Measurements from ENCODE around the gene TERT.
"Not testable (repeated sequence)": the region's sequence is repeated elsewhere in the genome, so short reads cannot be mapped to it uniquely, and the experiment has no call there.

Gene TERT

GRCh38 chr5:1240496-1241260 is 54.2 kb downstream of the TERT start:
- no peak for DNase-seq (ENCODE audit: low read depth in 3 of 3)

GRCh38 chr5:1239505-1240251 is 55.2 kb downstream of the TERT start:
- no peak for DNase-seq (ENCODE audit: low read depth in 3 of 3)

- DNase-seq (ENCODE audit: low read depth in 3 of 3), result no peak
Measured at GRCh38 chr5:1235838-1236237, 59.0 kb downstream of the TERT start.

GRCh38 chr5:1235379-1235778 is 59.5 kb downstream of the TERT start:
- DNase-seq (ENCODE audit: low read depth in 3 of 3), result no peak

- DNase-seq (ENCODE audit: low read depth in 3 of 3), result no peak
Measured at GRCh38 chr5:1232780-1233179, 62.1 kb downstream of the TERT start.

GRCh38 chr5:1231354-1231905 is 63.4 kb downstream of the TERT start:
- no peak for DNase-seq (ENCODE audit: low read depth in 3 of 3)

GRCh38 chr5:1230551-1230950 is 64.3 kb downstream of the TERT start:
- DNase-seq (ENCODE audit: low read depth in 3 of 3), result no peak

- no peak for DNase-seq (ENCODE audit: low read depth in 3 of 3)
Measured at GRCh38 chr5:1229822-1230221, 65.0 kb downstream of the TERT start.

- DNase-seq (ENCODE audit: low read depth in 3 of 3), result not testable (repeated sequence)
Measured at GRCh38 chr5:1229023-1229422, 65.8 kb downstream of the TERT start.

GRCh38 chr5:1228120-1228519 is 66.7 kb downstream of the TERT start:
- DNase-seq (ENCODE audit: low read depth in 3 of 3), result no peak

GRCh38 chr5:1227667-1228066 is 67.2 kb downstream of the TERT start:
- no peak for DNase-seq (ENCODE audit: low read depth in 3 of 3)

- no peak for DNase-seq (ENCODE audit: low read depth in 3 of 3)
Measured at GRCh38 chr5:1226839-1227581, 67.9 kb downstream of the TERT start.

- no peak for DNase-seq (ENCODE audit: low read depth in 3 of 3)
Measured at GRCh38 chr5:1226231-1226630, 68.6 kb downstream of the TERT start.

- DNase-seq (ENCODE audit: low read depth in 3 of 3), result no peak
Measured at GRCh38 chr5:1225081-1225480, 69.8 kb downstream of the TERT start, which contains the start of gene SLC6A18. SLC6A18 (plus strand) TSS chr5:1225381; CDS start chr5:1225478, 97 bp downstream.

- no peak for DNase-seq (ENCODE audit: low read depth in 3 of 3)
Measured at GRCh38 chr5:1224631-1225030, 70.2 kb downstream of the TERT start.

GRCh38 chr5:1223278-1223670 is 71.6 kb downstream of the TERT start:
- no peak for DNase-seq (ENCODE audit: low read depth in 3 of 3)

GRCh38 chr5:1222621-1223277 is 72.1 kb downstream of the TERT start:
- no peak for DNase-seq (ENCODE audit: low read depth in 3 of 3)

- no peak for DNase-seq (ENCODE audit: low read depth in 3 of 3)
Measured at GRCh38 chr5:1222147-1222546, 72.7 kb downstream of the TERT start.

- no peak for DNase-seq (ENCODE audit: low read depth in 3 of 3)
Measured at GRCh38 chr5:1221721-1222120, 73.1 kb downstream of the TERT start.

GRCh38 chr5:1220831-1221230 is 74.0 kb downstream of the TERT start:
- DNase-seq (ENCODE audit: low read depth in 3 of 3), result no peak

GRCh38 chr5:1220351-1220750 is 74.5 kb downstream of the TERT start:
- DNase-seq (ENCODE audit: low read depth in 3 of 3), result no peak

- DNase-seq (ENCODE audit: low read depth in 3 of 3), result no peak
Measured at GRCh38 chr5:1219768-1220100, 75.1 kb downstream of the TERT start.

All from stimulated activated CD4-positive, alpha-beta T cell treated with anti-CD3 and anti-CD28 coated beads, TNF-alpha, amount 100 ng/mL, for 4 hours (primary cell).